HCT116 (cell line): ENCODE data around the gene CHERP. TPM values are rescaled to one million over a fixed set of nuclear protein-coding genes. Genes with fewer than 3 reads are reported as not detected.

Experiments
- EGR1 ChIP-seq: IDR thresholded peaks from 2 replicates; pipeline ENCODE4 v1.6.1; 2012; ENCODE audit warnings: low read depth
- ELF1 ChIP-seq: IDR thresholded peaks from 2 replicates; pipeline ENCODE4 v1.6.1; 2012; ENCODE audit warnings: low read depth, borderline replicate concordance
- EZH2 ChIP-seq: fragments of 200-600 bp; sonication (generic); IDR thresholded peaks from 2 replicates; pipeline ENCODE4 v1.6.1; 2017; ENCODE audit warnings: antibody characterized with exemption, mixed run types
- JUND ChIP-seq: IDR thresholded peaks from 2 replicates; pipeline ENCODE4 v1.6.1; 2012
- SP1 ChIP-seq: IDR thresholded peaks from 2 replicates; pipeline ENCODE4 v1.6.1; 2012; ENCODE audit warnings: low read depth
- YY1 ChIP-seq: IDR thresholded peaks from 2 replicates; pipeline ENCODE4 v1.6.1; 2011; ENCODE audit warnings: low read length, low read depth, moderate library complexity, mild to moderate bottlenecking; ENCODE audit not compliant: insufficient replicate concordance; ENCODE audit errors: extremely low read depth
- total RNA-seq: library from RNA; stranded (reverse); gene quantifications from one replicate; pipeline ENCODE4 v1.2.1, GENCODE V29; 2021; ENCODE audit not compliant: unreplicated experiment
- TF ChIP-seq, protein P1 (sequence below): IDR thresholded peaks from 2 replicates; pipeline ENCODE4 v1.6.1; 2012

The CHERP gene
- total RNA-seq, 1 experiment from 2014 or later = 65.8 TPM

DNA sequence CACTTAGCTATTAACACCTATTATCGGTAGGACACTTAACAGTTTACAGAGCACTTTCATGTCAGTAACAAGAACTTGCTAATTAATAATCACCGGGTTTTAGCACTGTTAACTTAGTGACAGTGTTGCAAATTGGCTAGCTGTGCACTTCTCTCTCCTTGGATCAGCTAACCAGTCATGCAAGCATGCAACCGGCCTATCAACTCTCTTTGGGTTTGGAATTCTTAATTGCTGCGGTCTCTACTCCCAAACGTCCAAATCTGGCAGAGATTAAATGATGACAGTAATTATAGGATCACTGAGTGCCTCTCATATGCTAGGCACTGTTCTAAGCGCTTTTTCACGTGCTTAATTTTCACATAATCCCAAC lies 71.7 kb downstream of the CHERP start (continued):
- no peak for TF ChIP-seq ELF1
- TF ChIP-seq, protein P1, sequence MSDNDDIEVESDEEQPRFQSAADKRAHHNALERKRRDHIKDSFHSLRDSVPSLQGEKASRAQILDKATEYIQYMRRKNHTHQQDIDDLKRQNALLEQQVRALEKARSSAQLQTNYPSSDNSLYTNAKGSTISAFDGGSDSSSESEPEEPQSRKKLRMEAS = no peak
- no peak for TF ChIP-seq EGR1
- TF ChIP-seq YY1 = no peak
- TF ChIP-seq JUND = no peak
- TF ChIP-seq SP1 = no peak
- no peak for TF ChIP-seq EZH2

Other genes with a start within 250 kb of the CHERP start
- gene KLF2, start 217.6 kb downstream of the CHERP start, total RNA-seq = 39.4 TPM
- gene EPS15L1, start 70.5 kb downstream of the CHERP start, total RNA-seq = 37.7 TPM
- gene CALR3, start 46.3 kb downstream of the CHERP start, total RNA-seq = not detected
- gene C19orf44, start 46.0 kb downstream of the CHERP start, total RNA-seq = 6.8 TPM
- 49.1 TPM for gene SLC35E1, start 30.0 kb upstream of the CHERP start, total RNA-seq
- 13.3 TPM for gene MED26, start 85.8 kb upstream of the CHERP start, total RNA-seq
- gene SMIM7, start 117.7 kb upstream of the CHERP start, total RNA-seq = 66.4 TPM
- 9.0 TPM for gene TMEM38A, start 118.7 kb upstream of the CHERP start, total RNA-seq
- gene NWD1, start 177.4 kb upstream of the CHERP start, total RNA-seq = 0.22 TPM